Measurements from ENCODE around the gene IL12RB1. TPM values are rescaled to one million over a fixed set of nuclear protein-coding genes. Genes with fewer than 3 reads are reported as not detected.

Gene IL12RB1
- total RNA-seq, 4 donors from 2014 or later, result 0.15 to 3.5 (median 1.5) TPM

DNA sequence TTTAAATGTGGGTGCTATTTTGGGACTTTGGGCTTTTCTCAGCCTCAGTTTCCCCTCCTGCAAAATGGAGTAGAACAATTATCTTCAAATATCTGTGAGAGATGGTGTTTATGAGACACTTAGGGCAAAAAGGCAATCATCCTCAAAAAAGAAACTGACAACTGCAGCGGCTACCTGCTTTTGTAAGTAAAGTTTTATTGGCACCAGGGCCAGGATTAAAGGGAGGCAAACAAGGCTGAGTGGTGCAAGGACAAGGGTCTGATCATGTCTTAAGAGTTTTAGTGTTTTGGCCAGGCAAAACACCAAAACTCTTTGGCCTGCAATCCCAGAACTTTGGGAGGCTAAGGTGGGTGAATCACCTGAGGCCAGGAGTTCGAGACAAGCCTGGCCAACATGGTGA, 9.5 kb upstream of the IL12RB1 start:
- WGBS, 2 donors (ENCODE audit: low coverage in 1 of 2), result 71 to 89% methylated on average over 1 of the region's 2 CpGs

DNA sequence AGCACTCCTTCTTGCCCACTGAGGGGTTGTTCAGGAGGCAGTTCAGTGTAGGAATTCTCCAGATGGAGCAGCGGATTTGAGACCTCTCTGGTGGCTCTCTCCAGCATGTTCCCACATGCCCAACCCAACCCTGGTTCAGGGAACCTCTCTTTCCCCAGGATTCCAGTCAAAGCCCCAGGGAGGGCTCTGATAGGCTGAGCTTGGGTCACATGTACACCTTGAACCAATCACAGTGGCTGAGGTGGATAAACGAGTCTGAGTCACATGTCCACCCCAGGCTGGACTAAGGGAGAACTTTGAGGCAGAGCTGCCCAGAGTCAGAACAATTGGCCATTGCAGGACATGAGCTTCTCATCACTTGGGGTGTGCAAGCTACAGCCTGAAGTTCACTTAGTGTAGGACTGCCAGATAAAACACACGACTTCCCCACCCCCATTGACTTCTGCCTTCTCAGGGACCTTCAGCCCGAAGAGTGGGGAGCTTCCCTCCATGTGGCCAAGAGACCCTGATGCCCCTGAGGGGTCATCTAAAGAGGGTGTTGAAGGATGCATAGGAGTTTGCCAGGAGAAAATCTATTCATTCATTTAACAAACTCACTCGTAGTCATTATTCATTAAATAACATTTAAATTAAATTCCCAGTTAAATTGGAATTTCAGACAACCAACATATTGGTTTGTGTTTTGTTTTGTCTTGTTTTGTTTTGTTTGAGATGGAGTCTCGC, 6.9 kb upstream of the IL12RB1 start:
- Histone ChIP-seq H3K27me3 (peaks cover 14% of the 10 kb centered on the region), H3K4me3 (no peak overlapping the region), H3K27ac (no peak overlapping the region), H3K4me1 (peaks cover 0 to 27% (median 9%) of the 10 kb centered on the region in 3 donors), H3K9me3 (no peaks in the 10 kb centered on the region), H3K36me3 (no peaks in the 10 kb centered on the region)
- TF ChIP-seq EP300 (IDR thresholded peaks at IDR 0.05) (no peak), CTCF (IDR thresholded peaks at IDR 0.05) (no peak), POLR2A (IDR thresholded peaks at IDR 0.05) (no peak), POLR2AphosphoS5 (IDR thresholded peaks at IDR 0.05) (no peak)
- ATAC-seq, result no peak
- 64 to 78% methylated on average over 2 to 4 of the region's 6 CpGs for WGBS, 2 donors (ENCODE audit: low coverage in 1 of 2)

More for the DNA sequence above, 9.5 kb upstream of the IL12RB1 start:
- H3K4me3 ChIP-seq, result no peak overlapping the region
- TF ChIP-seq POLR2A (IDR thresholded peaks at IDR 0.05) (no peak), EP300 (IDR thresholded peaks at IDR 0.05) (no peak), CTCF (IDR thresholded peaks at IDR 0.05) (no peak), POLR2AphosphoS5 (IDR thresholded peaks at IDR 0.05) (no peak)
- no peak overlapping the region for H3K27ac ChIP-seq
- no peaks in the 10 kb centered on the region for H3K36me3 ChIP-seq
- peaks cover 40% of the 10 kb centered on the region for H3K27me3 ChIP-seq
- ATAC-seq, result no peak
- H3K4me1 ChIP-seq, result peaks cover 0 to 24% (median 17%) of the 10 kb centered on the region in 3 donors
- no peaks in the 10 kb centered on the region for H3K9me3 ChIP-seq

DNA sequence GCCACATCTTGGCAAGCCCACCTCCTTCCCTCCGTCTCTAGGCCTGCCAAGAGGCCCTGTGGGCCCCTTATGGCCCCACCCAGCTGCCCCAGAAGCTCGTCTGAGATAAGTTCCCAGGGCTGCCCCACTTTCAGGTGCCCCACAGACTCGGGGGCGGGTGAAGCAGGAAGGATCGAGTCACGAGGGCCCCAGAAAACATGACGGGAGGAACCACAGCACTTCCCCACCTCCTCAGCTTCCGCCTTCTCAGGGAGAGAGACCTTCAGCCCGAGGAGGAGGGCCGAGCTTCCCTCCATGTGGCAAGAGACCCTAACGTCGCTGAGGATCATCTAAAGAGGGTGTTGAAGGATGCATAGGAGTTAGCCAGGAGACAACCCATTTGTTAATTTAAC, 4.5 kb upstream of the IL12RB1 start:
- Histone ChIP-seq H3K4me1 (peaks cover 0 to 13% (median 0%) of the 10 kb centered on the region in 3 donors), H3K27me3 (no peaks in the 10 kb centered on the region), H3K27ac (peak overlapping the region in 2 of 4 donors; percentile 31 to 52), H3K4me3 (no peak overlapping the region), H3K36me3 (no peaks in the 10 kb centered on the region), H3K9me3 (no peaks in the 10 kb centered on the region)
- TF ChIP-seq CTCF (IDR thresholded peaks at IDR 0.05), result no peak
- TF ChIP-seq POLR2A (IDR thresholded peaks at IDR 0.05), result no peak
- no peak for TF ChIP-seq POLR2AphosphoS5 (IDR thresholded peaks at IDR 0.05)
- no peak for ATAC-seq
- 48% methylated on average over 8 of the region's 12 CpGs; no CpG with 5 or more reads in 1 of the 2 donors for WGBS, 2 donors (ENCODE audit: low coverage in 1 of 2)

DNA sequence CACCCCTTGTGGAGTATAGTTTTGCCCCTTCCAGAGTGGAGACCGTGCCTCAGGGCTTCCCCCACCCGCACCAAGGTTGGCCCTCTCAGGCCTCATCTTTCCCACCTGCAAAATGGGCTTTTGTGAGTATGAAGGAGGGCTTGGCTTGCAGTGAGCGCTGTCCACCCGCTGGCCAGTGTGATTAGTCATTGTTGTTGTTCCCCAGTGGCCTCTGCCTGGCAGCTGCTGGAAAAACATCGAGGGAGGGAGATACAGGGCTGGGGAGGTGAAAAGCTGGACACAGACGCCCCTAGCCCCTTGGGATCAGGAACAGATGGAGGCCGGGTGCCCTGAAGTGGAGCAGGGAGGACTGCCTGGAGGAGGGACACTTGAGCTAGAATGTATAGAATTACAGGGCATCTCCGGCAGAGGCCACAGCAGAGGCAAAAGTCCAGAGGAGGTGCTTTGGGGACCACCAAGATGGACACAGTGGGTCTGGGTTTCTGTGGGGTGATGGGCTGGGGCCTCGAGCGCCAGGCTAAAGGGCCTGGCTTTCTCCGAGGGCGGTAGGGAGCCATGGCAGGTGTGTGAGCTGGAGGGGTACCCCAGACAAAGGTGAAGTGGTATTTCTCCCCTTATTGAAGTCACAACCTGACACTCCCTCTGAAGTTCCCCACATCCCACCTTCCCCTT, 3.9 kb upstream of the IL12RB1 start:
- H3K4me1 ChIP-seq, result peaks cover 0 to 13% (median 0%) of the 10 kb centered on the region in 3 donors
- H3K27me3 ChIP-seq, result no peaks in the 10 kb centered on the region
- no peak for ATAC-seq
- no peak for TF ChIP-seq POLR2AphosphoS5 (IDR thresholded peaks at IDR 0.05)
- TF ChIP-seq POLR2A (IDR thresholded peaks at IDR 0.05), result no peak
- TF ChIP-seq EP300 (IDR thresholded peaks at IDR 0.05), result no peak
- TF ChIP-seq CTCF (IDR thresholded peaks at IDR 0.05), result no peak
- H3K36me3 ChIP-seq, result no peaks in the 10 kb centered on the region
- 69% methylated on average over 9 of the region's 12 CpGs; no CpG with 5 or more reads in 1 of the 2 donors for WGBS, 2 donors (ENCODE audit: low coverage in 1 of 2)
- H3K4me3 ChIP-seq, result no peak overlapping the region
- peak overlapping the region in 2 of 4 donors; percentile 31 to 52 for H3K27ac ChIP-seq
- H3K9me3 ChIP-seq, result no peaks in the 10 kb centered on the region

Data from gastroesophageal sphincter (tissue), 4 donors.